GM12878 (cell line): Measurements from ENCODE around the gene LSM14A.

Experiments used
- RCOR1 ChIP-seq: conservative IDR thresholded peaks from 2 replicates; pipeline ENCODE4 v1.6.1; 2012; ENCODE audit warnings: low read depth, low read length, improper control_type of control experiment
- REST ChIP-seq: IDR thresholded peaks from 2 replicates; pipeline ENCODE4 v1.6.1; 2012; ENCODE audit warnings: mild to moderate bottlenecking, low read depth, low read length
- SREBF2 ChIP-seq: IDR thresholded peaks from 2 replicates; pipeline ENCODE4 v1.6.1; 2012; ENCODE audit warnings: mild to moderate bottlenecking, low read length
- TAF1 ChIP-seq: IDR thresholded peaks from 2 replicates; pipeline ENCODE4 v1.6.1; 2011; ENCODE audit warnings: mild to moderate bottlenecking, low read depth, low read length, borderline replicate concordance

- TF ChIP-seq TAF1 (no peak), REST (no peak), RCOR1 (no peak), SREBF2 (no peak)
Measured at GRCh38 chr19:34218818-34219164, 46.5 kb downstream of the LSM14A start.
